OCI-LY1 (cell line): ENCODE results near the gene C1orf105.

Experiments
- H2AFZ ChIP-seq: fragments of 200-600 bp; sonication (generic), shearing (Covaris generic); 2 replicates; pipeline ENCODE4 v1.6.0; 2014; ENCODE audit warnings: antibody characterized with exemption, mild to moderate bottlenecking, low read length
- H3F3A ChIP-seq: fragments of 200-600 bp; sonication (generic), shearing (Covaris generic); 2 replicates; pipeline ENCODE4 v1.6.0; 2014; ENCODE audit warnings: mild to moderate bottlenecking, antibody characterized with exemption, low read length, moderate library complexity; ENCODE audit not compliant: insufficient read depth
- H3K27ac ChIP-seq: fragments of 200-600 bp; sonication (generic); 2 replicates; pipeline ENCODE4 v1.5.1; 2014; ENCODE audit warnings: low read length, mixed run types, mild to moderate bottlenecking, low read depth; ENCODE audit not compliant: poor library complexity, severe bottlenecking
- H3K27me3 ChIP-seq: fragments of 200-600 bp; sonication (generic); 2 replicates; pipeline ENCODE4 v1.6.0; 2014; ENCODE audit warnings: antibody characterized with exemption, mild to moderate bottlenecking, low read length, moderate library complexity; ENCODE audit not compliant: insufficient read depth
- H3K36me3 ChIP-seq: fragments of 200-600 bp; sonication (generic); 2 replicates; pipeline ENCODE4 v1.6.1; 2014; ENCODE audit warnings: mild to moderate bottlenecking, antibody characterized with exemption, low read length, moderate library complexity, mixed read lengths; ENCODE audit not compliant: insufficient read depth
- H3K4me1 ChIP-seq: fragments of 200-600 bp; sonication (generic); 2 replicates; pipeline ENCODE4 v1.5.1; 2014; ENCODE audit warnings: mild to moderate bottlenecking, low read length, moderate library complexity; ENCODE audit not compliant: insufficient read depth, severe bottlenecking
- H3K4me2 ChIP-seq: fragments of 200-600 bp; sonication (generic), shearing (Covaris generic); 2 replicates; pipeline ENCODE4 v1.6.1; 2014; ENCODE audit warnings: low read length
- H3K4me3 ChIP-seq: fragments of 200-600 bp; sonication (generic); 2 replicates; pipeline ENCODE4 v1.5.1; 2014; ENCODE audit warnings: low read length, low read depth, mild to moderate bottlenecking, mixed read lengths; ENCODE audit not compliant: poor library complexity, severe bottlenecking
- H3K79me2 ChIP-seq: fragments of 200-600 bp; shearing (Covaris generic); 2 replicates; pipeline ENCODE4 v1.6.1; 2016; ENCODE audit warnings: mixed run types, low read length, mixed read lengths; ENCODE audit not compliant: insufficient read depth
- H3K9ac ChIP-seq: fragments of 200-600 bp; sonication (generic), shearing (Covaris generic); 2 replicates; pipeline ENCODE4 v1.6.1; 2014; ENCODE audit warnings: mild to moderate bottlenecking, low read length, mixed read lengths
- H3K9me2 ChIP-seq: fragments of 200-600 bp; sonication (generic), shearing (Covaris generic); 2 replicates; pipeline ENCODE4 v1.6.1; 2014; ENCODE audit warnings: low read depth, mild to moderate bottlenecking, low read length, mixed read lengths
- H3K9me3 ChIP-seq: fragments of 200-600 bp; shearing (Covaris generic); 2 replicates; pipeline ENCODE4 v1.6.1; 2014; ENCODE audit warnings: low read length, mixed read lengths
- H4K20me1 ChIP-seq: fragments of 200-600 bp; sonication (generic), shearing (Covaris generic); 2 replicates; pipeline ENCODE4 v1.6.0; 2016; ENCODE audit warnings: mild to moderate bottlenecking, low read length; ENCODE audit not compliant: insufficient read depth
- EZH2 ChIP-seq: fragments of 200-600 bp; sonication (generic), shearing (Covaris generic); IDR thresholded peaks from 2 replicates; pipeline ENCODE4 v1.8.0; 2017; ENCODE audit warnings: borderline replicate concordance, mixed run types, mild to moderate bottlenecking, antibody characterized with exemption, low read length, moderate library complexity, mixed read lengths
- TF ChIP-seq, protein P1 (sequence below): fragments of 200-600 bp; sonication (generic), shearing (Covaris generic); IDR thresholded peaks from 2 replicates; pipeline ENCODE4 v1.5.1; 2017; ENCODE audit warnings: mild to moderate bottlenecking, antibody characterized with exemption, low read length, moderate library complexity, mixed read lengths

The C1orf105 gene

DNA sequence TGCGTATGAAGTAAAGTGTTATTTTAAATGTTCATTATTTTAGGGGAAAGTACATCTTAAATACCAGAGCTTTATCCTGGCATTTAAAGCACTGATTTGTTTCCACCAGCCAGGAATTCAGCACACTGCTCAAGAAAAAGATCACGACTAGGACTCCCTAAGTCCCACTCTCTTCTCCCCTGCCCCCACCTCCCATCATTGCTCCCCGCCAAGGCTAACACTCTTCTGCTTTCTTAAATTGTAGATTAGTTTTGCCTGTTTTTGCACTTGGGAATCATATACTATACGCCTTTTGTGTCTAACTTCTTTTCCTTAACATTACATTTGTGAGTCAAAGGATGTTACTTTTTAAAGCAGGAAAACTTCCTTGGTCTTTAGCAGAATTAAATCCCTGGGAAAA, 37.5 kb upstream of the C1orf105 start:
- Histone ChIP-seq H3K27me3 (no peaks in the 10 kb centered on the region), H3K4me3 (no peak overlapping the region), H3K9ac (no peak overlapping the region), H3K4me2 (no peak overlapping the region), H3K9me2 (no peaks in the 10 kb centered on the region), H3K27ac (no peak overlapping the region), H4K20me1 (no peaks in the 10 kb centered on the region), H3K9me3 (no peaks in the 10 kb centered on the region), H3F3A (no peaks in the 10 kb centered on the region), H2AFZ (no peak overlapping the region), H3K36me3 (no peaks in the 10 kb centered on the region), H3K79me2 (no peaks in the 10 kb centered on the region), H3K4me1 (peaks cover 33% of the 10 kb centered on the region)
- TF ChIP-seq EZH2: no peak
- TF ChIP-seq, protein P1, sequence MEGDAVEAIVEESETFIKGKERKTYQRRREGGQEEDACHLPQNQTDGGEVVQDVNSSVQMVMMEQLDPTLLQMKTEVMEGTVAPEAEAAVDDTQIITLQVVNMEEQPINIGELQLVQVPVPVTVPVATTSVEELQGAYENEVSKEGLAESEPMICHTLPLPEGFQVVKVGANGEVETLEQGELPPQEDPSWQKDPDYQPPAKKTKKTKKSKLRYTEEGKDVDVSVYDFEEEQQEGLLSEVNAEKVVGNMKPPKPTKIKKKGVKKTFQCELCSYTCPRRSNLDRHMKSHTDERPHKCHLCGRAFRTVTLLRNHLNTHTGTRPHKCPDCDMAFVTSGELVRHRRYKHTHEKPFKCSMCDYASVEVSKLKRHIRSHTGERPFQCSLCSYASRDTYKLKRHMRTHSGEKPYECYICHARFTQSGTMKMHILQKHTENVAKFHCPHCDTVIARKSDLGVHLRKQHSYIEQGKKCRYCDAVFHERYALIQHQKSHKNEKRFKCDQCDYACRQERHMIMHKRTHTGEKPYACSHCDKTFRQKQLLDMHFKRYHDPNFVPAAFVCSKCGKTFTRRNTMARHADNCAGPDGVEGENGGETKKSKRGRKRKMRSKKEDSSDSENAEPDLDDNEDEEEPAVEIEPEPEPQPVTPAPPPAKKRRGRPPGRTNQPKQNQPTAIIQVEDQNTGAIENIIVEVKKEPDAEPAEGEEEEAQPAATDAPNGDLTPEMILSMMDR: no peak

GRCh38 chr1:172383536-172383935, 36.9 kb upstream of the C1orf105 start:
- Histone ChIP-seq H3K9me3 (no peaks in the 10 kb centered on the region), H3K4me3 (no peak overlapping the region), H3K27ac (no peak overlapping the region), H3K27me3 (no peaks in the 10 kb centered on the region), H3F3A (no peaks in the 10 kb centered on the region), H2AFZ (no peak overlapping the region), H3K9ac (no peak overlapping the region), H3K36me3 (no peaks in the 10 kb centered on the region), H3K79me2 (no peaks in the 10 kb centered on the region), H3K9me2 (no peaks in the 10 kb centered on the region), H3K4me2 (no peak overlapping the region), H3K4me1 (peaks cover 33% of the 10 kb centered on the region), H4K20me1 (no peaks in the 10 kb centered on the region)
- TF ChIP-seq EZH2: no peak
- TF ChIP-seq, protein P1: no peak

DNA sequence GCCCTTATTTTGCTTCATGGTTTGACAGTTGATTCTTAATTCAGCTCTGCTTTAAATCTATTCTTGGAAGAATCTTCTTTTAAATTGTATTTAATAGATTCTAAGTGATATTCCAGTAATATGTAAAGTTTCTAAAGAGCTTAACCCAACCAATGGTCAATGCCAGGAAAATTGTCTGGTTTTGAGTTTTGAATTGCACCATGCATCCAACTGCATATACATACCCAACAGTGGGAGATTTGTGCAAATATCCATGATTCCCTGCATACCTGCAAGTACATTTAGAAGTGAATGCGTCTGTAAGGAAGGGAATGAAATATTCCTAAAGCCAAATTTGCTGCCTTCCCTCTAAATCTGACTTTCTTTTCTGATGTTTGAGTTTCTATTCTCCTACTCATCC, 35.8 kb upstream of the C1orf105 start:
- no peaks in the 10 kb centered on the region for H3F3A ChIP-seq
- H3K4me1 ChIP-seq: peaks cover 30% of the 10 kb centered on the region
- H3K27me3 ChIP-seq: no peaks in the 10 kb centered on the region
- H3K27ac ChIP-seq: no peak overlapping the region
- H2AFZ ChIP-seq: peak overlapping the region; percentile 32; the same call in 1 of the 2 replicates
- H3K9me3 ChIP-seq: no peaks in the 10 kb centered on the region
- no peaks in the 10 kb centered on the region for H4K20me1 ChIP-seq
- TF ChIP-seq EZH2: no peak
- TF ChIP-seq, protein P1: no peak
- no peaks in the 10 kb centered on the region for H3K79me2 ChIP-seq
- H3K9ac ChIP-seq: no peak overlapping the region
- H3K4me3 ChIP-seq: no peak overlapping the region
- H3K36me3 ChIP-seq: no peaks in the 10 kb centered on the region
- no peaks in the 10 kb centered on the region for H3K9me2 ChIP-seq
- H3K4me2 ChIP-seq: no peak overlapping the region
